ENCODE results near the gene NEMP1. TPM values are rescaled to one million over a fixed set of nuclear protein-coding genes. Genes with fewer than 3 reads are reported as not detected.

NEMP1 gene
- total and polyA plus RNA-seq, 2 of the 13 experiments (the other 11 are each of a cell fraction or from before 2014, with no cell fraction given): 11.4 to 12.9 TPM

GRCh38 chr12:57089271-57090245 lies 11.0 kb upstream of the NEMP1 start:
- no TSS peak for BruUV-seq (replicated peaks)
- Histone ChIP-seq H3K27me3 (ENCODE audit: control insufficient read depth in 1 of 2, insufficient read depth in 2 of 2, low read length in 2 of 2) (no peaks in the 10 kb centered on the region; a peak in 1 of 5 replicates), H4K20me1 (ENCODE audit: insufficient read depth, low read length) (0 out of 2 replicates have a peak, but pooled peaks cover 6% of the 10 kb centered on the region), H3K4me3 (replicated peaks in 1 of 3; ENCODE audit: insufficient read depth in 1 of 3, low read depth in 2 of 3, low read length in 3 of 3) (peak overlapping the region; percentile 83 to 93 (median 84)), H3K79me2 (ENCODE audit: insufficient read depth, low read length) (peaks cover 15% of the 10 kb centered on the region), H3K36me3 (replicated peaks in 1 of 2; ENCODE audit: control insufficient read depth in 1 of 2, insufficient read depth in 2 of 2, low read length in 2 of 2) (peaks cover 9 to 29% of the 10 kb centered on the region in 2 experiments; a peak in 4 of 5 replicates), H3K27ac (ENCODE audit: extremely low read length, insufficient read depth, low read length) (peak overlapping the region; percentile 83), H3K9me3 (ENCODE audit: low read length) (no peaks in the 10 kb centered on the region), H3K4me1 (ENCODE audit: insufficient read depth, low read length) (peaks cover 28% of the 10 kb centered on the region), H3K4me2 (ENCODE audit: low read depth, low read length) (peak overlapping the region; percentile 81), H2AFZ (ENCODE audit: low read length) (no peak overlapping the region), H3K9ac (ENCODE audit: insufficient read depth, low read depth, low read length) (peak overlapping the region; percentile 82)
- under 1% methylated on average over 38 of the region's 45 CpGs for WGBS (ENCODE audit: low lambda C conversion rate)
- DNase-seq (ENCODE audit: low spot score): no peak
- peak; percentile 6 for ATAC-seq
- CTCF ChIA-PET (ENCODE audit: low intra/inter-chr PET ratio, low total read pairs): interaction anchor here (1.6 kb wide), 1 partner anchor 20 kb away, joined by 3 read pairs; no protein-coding TSS in a partner anchor
- POLR2A ChIA-PET: interaction anchor here (0.9 to 5.0 kb wide), 10 partner anchors 10 to 431 kb away, joined by 3 to 184 read pairs (median 6); partner anchors contain the start of genes DDIT3, LRP1, NEMP1 and SHMT2
- in situ Hi-C loops (cut with HindIII; ENCODE audit: extremely low pct_ligation_motif_present, low pct_unique_long_range_greater_than_20kb): no loop called here
- intact Hi-C loops (cut with micrococcal nuclease; ENCODE audit: unreplicated experiment): loop anchor here (2.0 kb wide), 1 partner anchor 21 kb away; the partner anchor contains the start of gene STAT6
- FAIRE-seq: no peak
- TF ChIP-seq NCOR1 (IDR thresholded peaks at IDR 0.05; ENCODE audit: borderline replicate concordance, low read length) (peak; percentile 59), TBX2 (CRISPR knock-in tag; IDR thresholded peaks at IDR 0.05; ENCODE audit: borderline replicate concordance) (peak; percentile 24; the same call in 1 of the 2 replicates), ZNF770 (CRISPR knock-in tag; IDR thresholded peaks at IDR 0.05) (0 out of 2 replicates have a peak, but pooled peaks have one; percentile 37), ZNF639 (CRISPR knock-in tag; conservative IDR thresholded peaks at IDR 0.05) (no peak), ESRRA (CRISPR knock-in tag; IDR thresholded peaks at IDR 0.05; ENCODE audit: low read depth) (no peak), ZNF350 (CRISPR knock-in tag; IDR thresholded peaks at IDR 0.05; ENCODE audit: borderline replicate concordance, low read depth) (0 out of 2 replicates have a peak, but pooled peaks have one; percentile 20), ZFP91 (CRISPR knock-in tag; IDR thresholded peaks at IDR 0.05; ENCODE audit: borderline replicate concordance) (peak; percentile 28; the same call in 1 of the 2 replicates), ZNF281 (CRISPR knock-in tag; IDR thresholded peaks at IDR 0.05; ENCODE audit: borderline replicate concordance) (peak; percentile 58; the same call in 1 of the 2 replicates), SP5 (CRISPR knock-in tag; IDR thresholded peaks at IDR 0.05; ENCODE audit: borderline replicate concordance, low read depth) (0 out of 2 replicates have a peak, but pooled peaks have one; percentile 12), HDAC1 (CRISPR knock-in tag; IDR thresholded peaks at IDR 0.05) (0 out of 2 replicates have a peak, but pooled peaks have one; percentile 27)
- TF ChIP-seq, protein P1, sequence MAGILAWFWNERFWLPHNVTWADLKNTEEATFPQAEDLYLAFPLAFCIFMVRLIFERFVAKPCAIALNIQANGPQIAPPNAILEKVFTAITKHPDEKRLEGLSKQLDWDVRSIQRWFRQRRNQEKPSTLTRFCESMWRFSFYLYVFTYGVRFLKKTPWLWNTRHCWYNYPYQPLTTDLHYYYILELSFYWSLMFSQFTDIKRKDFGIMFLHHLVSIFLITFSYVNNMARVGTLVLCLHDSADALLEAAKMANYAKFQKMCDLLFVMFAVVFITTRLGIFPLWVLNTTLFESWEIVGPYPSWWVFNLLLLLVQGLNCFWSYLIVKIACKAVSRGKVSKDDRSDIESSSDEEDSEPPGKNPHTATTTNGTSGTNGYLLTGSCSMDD (CRISPR knock-in tag; IDR thresholded peaks at IDR 0.05): no peak

All from HepG2 (cell line).